ENCODE results near the gene CRHR2. TPM values are rescaled to one million over a fixed set of nuclear protein-coding genes. Genes with fewer than 3 reads are reported as not detected.

CRHR2 gene
- total RNA-seq, 2 experiments from 2014 or later, result not detected

DNA sequence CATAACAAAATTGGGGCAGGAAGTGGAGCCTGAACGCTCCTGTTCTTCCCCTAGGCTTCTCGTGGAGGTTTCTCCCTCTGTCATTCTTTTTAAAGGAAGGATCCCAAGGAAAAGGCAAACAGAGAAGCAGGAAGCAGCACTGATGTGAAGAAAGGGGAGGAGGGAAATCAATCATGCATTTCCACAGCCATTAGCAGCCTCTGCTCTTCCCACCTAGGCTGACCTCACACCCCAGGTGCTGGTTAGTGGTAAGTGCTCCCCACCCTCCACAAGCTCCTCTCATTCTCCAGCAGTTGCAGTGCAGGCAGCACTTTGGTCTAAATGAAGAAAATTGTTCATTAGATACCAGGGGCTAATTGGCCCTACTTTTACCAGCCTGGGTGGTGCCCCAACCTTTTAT is 2.6 kb downstream of the CRHR2 start:
- DNase-seq, result no peak
- Mint-ChIP-seq H3K27ac (no peak overlapping the region), H3K27me3 (peaks cover 81% of the 10 kb centered on the region), H3K4me3 (no peak overlapping the region), H3K4me1 (ENCODE audit: low read depth) (peaks cover 20% of the 10 kb centered on the region), H3K9me3 (no peaks in the 10 kb centered on the region), H3K36me3 (ENCODE audit: low read depth) (no peaks in the 10 kb centered on the region)
- Histone ChIP-seq H3K27me3 (ENCODE audit: control insufficient read depth in 1 of 2, insufficient read depth in 2 of 2, low read length in 2 of 2) (peaks cover 43 to 47% of the 10 kb centered on the region in 2 experiments), H3K9me3 (ENCODE audit: control insufficient read depth in 1 of 2, insufficient read depth in 1 of 2, low read length in 2 of 2) (peaks cover 0 to 10% of the 10 kb centered on the region in 2 experiments), H3K36me3 (ENCODE audit: insufficient read depth, low read length) (no peaks in the 10 kb centered on the region), H3K4me3 (ENCODE audit: low read length) (no peak overlapping the region), H3K4me1 (ENCODE audit: insufficient read depth, low read length) (peaks cover 18% of the 10 kb centered on the region), H3K27ac (ENCODE audit: low read depth in 1 of 2, low read length in 2 of 2) (no peak overlapping the region)
- TF ChIP-seq, protein P1, sequence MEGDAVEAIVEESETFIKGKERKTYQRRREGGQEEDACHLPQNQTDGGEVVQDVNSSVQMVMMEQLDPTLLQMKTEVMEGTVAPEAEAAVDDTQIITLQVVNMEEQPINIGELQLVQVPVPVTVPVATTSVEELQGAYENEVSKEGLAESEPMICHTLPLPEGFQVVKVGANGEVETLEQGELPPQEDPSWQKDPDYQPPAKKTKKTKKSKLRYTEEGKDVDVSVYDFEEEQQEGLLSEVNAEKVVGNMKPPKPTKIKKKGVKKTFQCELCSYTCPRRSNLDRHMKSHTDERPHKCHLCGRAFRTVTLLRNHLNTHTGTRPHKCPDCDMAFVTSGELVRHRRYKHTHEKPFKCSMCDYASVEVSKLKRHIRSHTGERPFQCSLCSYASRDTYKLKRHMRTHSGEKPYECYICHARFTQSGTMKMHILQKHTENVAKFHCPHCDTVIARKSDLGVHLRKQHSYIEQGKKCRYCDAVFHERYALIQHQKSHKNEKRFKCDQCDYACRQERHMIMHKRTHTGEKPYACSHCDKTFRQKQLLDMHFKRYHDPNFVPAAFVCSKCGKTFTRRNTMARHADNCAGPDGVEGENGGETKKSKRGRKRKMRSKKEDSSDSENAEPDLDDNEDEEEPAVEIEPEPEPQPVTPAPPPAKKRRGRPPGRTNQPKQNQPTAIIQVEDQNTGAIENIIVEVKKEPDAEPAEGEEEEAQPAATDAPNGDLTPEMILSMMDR (IDR thresholded peaks at IDR 0.05), result no peak
- ChIA-PET POLR2A (no interaction called here), CTCF (interaction anchor here (1.0 kb wide), 1 partner anchor 59 kb away, joined by 3 read pairs; no protein-coding TSS in a partner anchor)
- intact Hi-C loops (cut with DNase I, micrococcal nuclease), result no loop called here
- no peak for ATAC-seq (ENCODE audit: poor library complexity)

DNA sequence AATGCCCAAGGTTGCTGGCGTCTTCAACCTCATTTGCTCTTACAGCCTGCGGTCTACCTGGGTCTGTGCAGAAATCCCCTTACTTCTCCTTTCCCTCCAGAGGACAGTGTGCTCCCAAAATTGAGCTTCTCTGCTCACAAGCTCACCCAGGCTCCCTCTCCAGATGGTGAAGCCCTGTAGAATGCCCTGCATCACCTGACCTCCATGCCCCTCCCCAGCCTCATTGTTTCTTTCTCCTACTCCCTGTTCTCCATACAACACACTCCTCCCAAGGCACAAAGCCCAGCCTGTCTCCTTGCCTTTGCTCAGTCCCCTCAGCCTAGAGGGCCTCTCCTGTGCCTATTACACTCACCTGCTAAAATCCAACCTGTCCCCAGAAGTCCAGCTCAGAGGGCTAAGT is 3.5 kb downstream of the CRHR2 start:
- intact Hi-C loops (cut with DNase I, micrococcal nuclease), result no loop called here
- H3K9me3 ChIP-seq (ENCODE audit: control insufficient read depth in 1 of 2, insufficient read depth in 1 of 2, low read length in 2 of 2), result peaks cover 0 to 10% of the 10 kb centered on the region in 2 experiments
- Mint-ChIP-seq H3K4me1 (ENCODE audit: low read depth) (peaks cover 20% of the 10 kb centered on the region), H3K27me3 (peaks cover 72% of the 10 kb centered on the region), H3K27ac (no peak overlapping the region), H3K36me3 (ENCODE audit: low read depth) (no peaks in the 10 kb centered on the region), H3K4me3 (no peak overlapping the region), H3K9me3 (no peaks in the 10 kb centered on the region)
- H3K27me3 ChIP-seq (ENCODE audit: control insufficient read depth in 1 of 2, insufficient read depth in 2 of 2, low read length in 2 of 2), result peaks cover 42 to 47% of the 10 kb centered on the region in 2 experiments
- POLR2A ChIA-PET, result interaction anchor here (0.6 to 1.0 kb wide), 2 partner anchors 60 to 61 kb away, joined by 3 read pairs; no protein-coding TSS in a partner anchor
- no peaks in the 10 kb centered on the region for H3K36me3 ChIP-seq (ENCODE audit: insufficient read depth, low read length)
- no peak overlapping the region for H3K4me3 ChIP-seq (ENCODE audit: low read length)
- CTCF ChIA-PET, result no interaction called here
- ATAC-seq (ENCODE audit: poor library complexity) (no peak), DNase-seq (no peak)
- H3K4me1 ChIP-seq (ENCODE audit: insufficient read depth, low read length), result peaks cover 18% of the 10 kb centered on the region
- TF ChIP-seq, protein P1 (IDR thresholded peaks at IDR 0.05), result no peak
- no peak overlapping the region for H3K27ac ChIP-seq (ENCODE audit: low read depth in 1 of 2, low read length in 2 of 2)

DNA sequence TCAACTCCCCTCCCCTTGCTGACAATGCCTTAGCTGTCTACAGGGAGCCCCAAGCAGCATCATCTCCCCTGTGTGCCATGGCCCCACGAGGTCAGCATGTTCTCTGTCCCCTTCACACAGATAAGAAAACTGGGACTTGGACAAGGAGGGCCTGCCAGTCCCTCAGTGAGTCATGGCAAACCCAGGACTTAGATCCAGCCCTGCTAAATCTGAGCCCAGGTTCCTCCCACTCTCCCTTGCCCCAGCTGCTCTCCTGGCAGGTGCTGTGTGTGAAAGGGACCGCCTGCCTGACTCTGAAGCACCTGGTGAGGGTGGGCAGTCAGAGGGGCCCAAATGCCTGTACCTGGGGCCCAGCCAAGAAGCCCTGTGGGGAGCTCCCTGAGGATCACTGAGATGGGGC is 7.4 kb downstream of the CRHR2 start:
- H3K4me3 Mint-ChIP-seq, result no peak overlapping the region
- H3K9me3 ChIP-seq (ENCODE audit: control insufficient read depth in 1 of 2, insufficient read depth in 1 of 2, low read length in 2 of 2), result no peaks in the 10 kb centered on the region
- TF ChIP-seq, protein P1 (IDR thresholded peaks at IDR 0.05), result no peak
- H3K4me3 ChIP-seq (ENCODE audit: low read length), result no peak overlapping the region
- intact Hi-C loops (cut with DNase I, micrococcal nuclease), result no loop called here
- H3K27ac Mint-ChIP-seq, result no peak overlapping the region
- no peaks in the 10 kb centered on the region for H3K9me3 Mint-ChIP-seq
- H3K36me3 Mint-ChIP-seq (ENCODE audit: low read depth), result no peaks in the 10 kb centered on the region
- ChIA-PET CTCF (no interaction called here), POLR2A (no interaction called here)
- DNase-seq, result no peak
- H3K27ac ChIP-seq (ENCODE audit: low read depth in 1 of 2, low read length in 2 of 2), result no peak overlapping the region
- peaks cover 43% of the 10 kb centered on the region for H3K27me3 Mint-ChIP-seq
- no peaks in the 10 kb centered on the region for H3K4me1 Mint-ChIP-seq (ENCODE audit: low read depth)
- peaks cover 13 to 18% of the 10 kb centered on the region in 2 experiments for H3K27me3 ChIP-seq (ENCODE audit: control insufficient read depth in 1 of 2, insufficient read depth in 2 of 2, low read length in 2 of 2)
- ATAC-seq (ENCODE audit: poor library complexity), result no peak
- H3K36me3 ChIP-seq (ENCODE audit: insufficient read depth, low read length), result no peaks in the 10 kb centered on the region
- no peaks in the 10 kb centered on the region for H3K4me1 ChIP-seq (ENCODE audit: insufficient read depth, low read length)

All from CD4-positive, alpha-beta T cell (primary cell).